ENCODE data around the gene EEIG2.

- TF ChIP-seq ZNF24 (IDR thresholded peaks at IDR 0.05): no peak
- no peak for TF ChIP-seq USF2 (CRISPR knock-in tag; IDR thresholded peaks at IDR 0.05)
- no peak for TF ChIP-seq POLR2AphosphoS5 (IDR thresholded peaks at IDR 0.05; ENCODE audit: control insufficient read depth, insufficient read depth, low read depth, low read length)
- no peak for TF ChIP-seq ZC3H4 (CRISPR knock-in tag; IDR thresholded peaks at IDR 0.05; ENCODE audit: borderline replicate concordance)
- TF ChIP-seq ELF1 (tag; IDR thresholded peaks at IDR 0.05): no peak
- no peak for TF ChIP-seq TAF1 (IDR thresholded peaks at IDR 0.05; ENCODE audit: control insufficient read depth, extremely low read depth, insufficient read depth, low read length, severe bottlenecking)
- TF ChIP-seq KLF13 (tag; IDR thresholded peaks at IDR 0.05; ENCODE audit: borderline replicate concordance, low read depth): no peak
These were observed 28.5 kb upstream of the EEIG2 start for GRCh38 chr1:108531444-108531843.

Measured in K562 (cell line).